ENCODE results near the gene TMEM212. TPM values are rescaled to one million over a fixed set of nuclear protein-coding genes. Genes with fewer than 3 reads are reported as not detected.

The TMEM212 gene
- total RNA-seq, 1 experiment from 2014 or later: not detected

DNA sequence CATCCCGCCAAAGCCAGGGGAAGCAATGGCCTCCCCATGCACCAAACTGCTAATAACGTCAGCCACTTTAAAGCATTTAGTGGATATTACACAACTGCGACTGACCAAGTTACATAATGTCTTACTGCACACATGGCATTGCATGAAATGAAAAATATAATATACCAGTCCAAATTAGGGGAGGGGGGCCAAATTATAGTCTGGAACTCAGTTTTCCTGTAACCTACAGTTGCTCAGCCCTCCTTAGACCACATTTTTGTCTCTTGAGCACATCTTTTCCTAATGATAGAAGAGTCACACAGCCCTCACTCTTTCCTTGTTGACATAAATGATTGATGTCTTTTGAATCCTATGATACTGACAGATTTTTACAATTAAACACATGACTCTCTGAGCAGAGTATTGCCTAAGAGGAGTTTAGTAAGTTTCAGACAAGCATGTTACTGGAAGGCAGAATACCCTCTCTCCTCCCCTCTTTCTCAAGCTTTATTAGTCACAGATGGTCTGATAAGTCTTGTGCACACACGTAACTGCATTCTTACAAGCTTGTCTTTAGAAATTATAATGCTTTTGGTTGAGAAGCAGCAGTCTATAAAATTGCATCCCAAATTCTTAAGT, 31.7 kb upstream of the TMEM212 start:
- H3K79me1 ChIP-seq (ENCODE audit: insufficient read depth, low read depth, low read length, poor library complexity, severe bottlenecking): no peaks in the 10 kb centered on the region
- peaks cover 13% of the 10 kb centered on the region for H3K23me2 ChIP-seq (ENCODE audit: insufficient read length, low read depth, low read length, poor library complexity, severe bottlenecking)
- no peak overlapping the region for H2BK12ac ChIP-seq (ENCODE audit: insufficient read length, low read depth, low read length)
- no peaks in the 10 kb centered on the region for H4K20me1 ChIP-seq (ENCODE audit: control insufficient read depth, insufficient read depth, insufficient read length)
- H3T11ph ChIP-seq (ENCODE audit: low read length): no peak overlapping the region
- no peaks in the 10 kb centered on the region for H3K79me2 ChIP-seq (ENCODE audit: insufficient read depth, low read length)
- H4K8ac ChIP-seq (replicated peaks; ENCODE audit: insufficient read length, low read depth, low read length): no peak overlapping the region
- H2BK5ac ChIP-seq (ENCODE audit: insufficient read length, low read length): no peak overlapping the region
- Mint-ChIP-seq H3K27ac (no peak overlapping the region), H3K9me3 (no peaks in the 10 kb centered on the region), H3K4me1 (peaks cover 8 to 10% of the 10 kb centered on the region in 2 experiments; a peak in 3 of 4 replicates), H3K27me3 (ENCODE audit: low read depth) (peaks cover 37% of the 10 kb centered on the region), H3K36me3 (ENCODE audit: insufficient read depth in 1 of 3, low read depth in 3 of 3) (no peaks in the 10 kb centered on the region), H3K4me3 (no peak overlapping the region; a peak in 1 of 5 replicates)
- H3K27ac ChIP-seq (ENCODE audit: insufficient read length, low read depth, low read length): no peak overlapping the region
- H3K4me2 ChIP-seq (ENCODE audit: insufficient read depth, insufficient read length, low read length): no peak overlapping the region
- no peak overlapping the region for H4K5ac ChIP-seq (ENCODE audit: insufficient read length, low read depth, low read length)
- H3K4ac ChIP-seq (ENCODE audit: low read depth, low read length): no peak overlapping the region
- DNase-seq: no peak
- peaks cover 12% of the 10 kb centered on the region; the same call in 1 of the 2 replicates for H3K27me3 ChIP-seq (ENCODE audit: insufficient read depth, low read length)
- H3K9me3 ChIP-seq (ENCODE audit: control insufficient read depth, low read depth, low read length): no peaks in the 10 kb centered on the region
- H3K9ac ChIP-seq (ENCODE audit: extremely low read depth, insufficient read length, low read length): no peak overlapping the region
- TF ChIP-seq CTCF (conservative IDR thresholded peaks at IDR 0.05): no peak
- H4K91ac ChIP-seq (ENCODE audit: insufficient read length, low read depth, low read length): no peak overlapping the region
- no peak overlapping the region for H2BK120ac ChIP-seq (ENCODE audit: low read depth, low read length, poor library complexity, severe bottlenecking)
- H2BK20ac ChIP-seq (ENCODE audit: low read depth, low read length, poor library complexity, severe bottlenecking): no peak overlapping the region
- H3K56ac ChIP-seq (ENCODE audit: insufficient read length, low read depth, low read length): no peak overlapping the region
- WGBS (ENCODE audit: extremely low coverage, insufficient read length, low lambda C conversion rate): no CpG with 5 or more reads among the region's 4 CpGs
- H3K23ac ChIP-seq (ENCODE audit: insufficient read length, low read depth, low read length): no peak overlapping the region
- H3K14ac ChIP-seq (ENCODE audit: insufficient read depth, low read length): no peak overlapping the region
- no peaks in the 10 kb centered on the region for H3K4me1 ChIP-seq (ENCODE audit: insufficient read depth, low read length)
- no peak overlapping the region for H2AFZ ChIP-seq (ENCODE audit: low read length)
- no peak overlapping the region for H2AK5ac ChIP-seq (ENCODE audit: insufficient read length, low read length)
- H2BK15ac ChIP-seq (ENCODE audit: low read depth, low read length): no peak overlapping the region
- H3K18ac ChIP-seq (ENCODE audit: insufficient read length, low read depth, low read length): no peak overlapping the region

Measured in H9 (cell line).